ENCODE data around the gene COG5.

GRCh38 chr7:107161415-107161814, 402.3 kb downstream of the COG5 start:
- TF ChIP-seq, protein P1, sequence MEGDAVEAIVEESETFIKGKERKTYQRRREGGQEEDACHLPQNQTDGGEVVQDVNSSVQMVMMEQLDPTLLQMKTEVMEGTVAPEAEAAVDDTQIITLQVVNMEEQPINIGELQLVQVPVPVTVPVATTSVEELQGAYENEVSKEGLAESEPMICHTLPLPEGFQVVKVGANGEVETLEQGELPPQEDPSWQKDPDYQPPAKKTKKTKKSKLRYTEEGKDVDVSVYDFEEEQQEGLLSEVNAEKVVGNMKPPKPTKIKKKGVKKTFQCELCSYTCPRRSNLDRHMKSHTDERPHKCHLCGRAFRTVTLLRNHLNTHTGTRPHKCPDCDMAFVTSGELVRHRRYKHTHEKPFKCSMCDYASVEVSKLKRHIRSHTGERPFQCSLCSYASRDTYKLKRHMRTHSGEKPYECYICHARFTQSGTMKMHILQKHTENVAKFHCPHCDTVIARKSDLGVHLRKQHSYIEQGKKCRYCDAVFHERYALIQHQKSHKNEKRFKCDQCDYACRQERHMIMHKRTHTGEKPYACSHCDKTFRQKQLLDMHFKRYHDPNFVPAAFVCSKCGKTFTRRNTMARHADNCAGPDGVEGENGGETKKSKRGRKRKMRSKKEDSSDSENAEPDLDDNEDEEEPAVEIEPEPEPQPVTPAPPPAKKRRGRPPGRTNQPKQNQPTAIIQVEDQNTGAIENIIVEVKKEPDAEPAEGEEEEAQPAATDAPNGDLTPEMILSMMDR (IDR thresholded peaks at IDR 0.05; ENCODE audit: control extremely low read depth in 1 of 3, insufficient read depth in 1 of 3, low read depth in 1 of 3, low read length in 3 of 3): no peak
- TF ChIP-seq POLR2A (IDR thresholded peaks at IDR 0.05; ENCODE audit: control extremely low read depth in 1 of 2, low read depth in 2 of 2, low read length in 2 of 2): no peak
- no peak for TF ChIP-seq SAP30 (IDR thresholded peaks at IDR 0.05; ENCODE audit: insufficient read depth, insufficient replicate concordance, low read length)
- TF ChIP-seq CBX8 (IDR thresholded peaks at IDR 0.05; ENCODE audit: borderline replicate concordance, low read depth, low read length): no peak
- no peak for TF ChIP-seq SUZ12 (IDR thresholded peaks at IDR 0.05; ENCODE audit: low read length)
- TF ChIP-seq ZNF274 (IDR thresholded peaks at IDR 0.05; ENCODE audit: borderline replicate concordance, extremely low read depth, low read length): no peak
- no peak for TF ChIP-seq EGR1 (IDR thresholded peaks at IDR 0.05; ENCODE audit: borderline replicate concordance, low read depth, low read length)
